Inflammatory macrophage treated with lipopolysaccharide for 4 hours (primary cell): ENCODE results near the gene DCAKD.

ENCODE experiments used
- DNase-seq: peaks from one replicate; pipeline ENCODE4 v3.0.0-alpha.2; 2020

DCAKD gene, protein sequence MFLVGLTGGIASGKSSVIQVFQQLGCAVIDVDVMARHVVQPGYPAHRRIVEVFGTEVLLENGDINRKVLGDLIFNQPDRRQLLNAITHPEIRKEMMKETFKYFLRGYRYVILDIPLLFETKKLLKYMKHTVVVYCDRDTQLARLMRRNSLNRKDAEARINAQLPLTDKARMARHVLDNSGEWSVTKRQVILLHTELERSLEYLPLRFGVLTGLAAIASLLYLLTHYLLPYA

DNA sequence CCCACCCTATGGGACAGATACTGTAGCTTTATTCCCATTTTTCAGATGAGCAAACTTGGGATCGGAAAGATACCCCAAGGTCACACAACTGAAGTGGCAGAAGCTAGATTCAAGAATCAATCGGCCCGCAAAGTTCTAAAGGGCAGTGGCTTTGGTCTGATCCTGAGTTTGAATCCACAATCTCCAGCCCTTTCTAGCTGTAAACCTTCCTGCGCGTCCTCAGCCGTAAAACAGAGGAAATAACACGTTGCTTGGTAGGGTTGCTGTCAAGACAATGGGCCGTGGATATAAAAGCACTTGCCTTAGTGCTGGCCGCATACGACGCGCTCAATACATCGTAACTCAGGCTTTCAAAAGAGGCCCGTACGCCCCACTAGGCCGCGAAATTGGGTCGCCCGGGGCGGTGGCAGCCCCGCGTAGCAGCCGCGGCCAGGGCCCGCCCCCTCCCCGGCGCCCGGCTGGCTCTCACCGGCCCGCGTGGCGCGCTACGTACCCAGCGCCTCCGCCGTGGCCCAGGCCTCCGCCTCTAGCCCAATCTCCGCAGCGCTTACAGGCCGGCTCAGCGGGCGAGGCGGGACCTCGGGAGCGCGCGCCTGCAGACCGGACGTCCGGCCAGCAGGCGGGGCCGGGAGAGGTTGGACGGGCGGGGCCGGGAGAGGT, at the start of gene DCAKD:
Gene DCAKD, minus strand, starts transcription at position 573 of the 660 bp plus-strand sequence. CDS start 16,747 bp downstream, outside the sequence.
- peak; percentile 98 for DNase-seq

DNA sequence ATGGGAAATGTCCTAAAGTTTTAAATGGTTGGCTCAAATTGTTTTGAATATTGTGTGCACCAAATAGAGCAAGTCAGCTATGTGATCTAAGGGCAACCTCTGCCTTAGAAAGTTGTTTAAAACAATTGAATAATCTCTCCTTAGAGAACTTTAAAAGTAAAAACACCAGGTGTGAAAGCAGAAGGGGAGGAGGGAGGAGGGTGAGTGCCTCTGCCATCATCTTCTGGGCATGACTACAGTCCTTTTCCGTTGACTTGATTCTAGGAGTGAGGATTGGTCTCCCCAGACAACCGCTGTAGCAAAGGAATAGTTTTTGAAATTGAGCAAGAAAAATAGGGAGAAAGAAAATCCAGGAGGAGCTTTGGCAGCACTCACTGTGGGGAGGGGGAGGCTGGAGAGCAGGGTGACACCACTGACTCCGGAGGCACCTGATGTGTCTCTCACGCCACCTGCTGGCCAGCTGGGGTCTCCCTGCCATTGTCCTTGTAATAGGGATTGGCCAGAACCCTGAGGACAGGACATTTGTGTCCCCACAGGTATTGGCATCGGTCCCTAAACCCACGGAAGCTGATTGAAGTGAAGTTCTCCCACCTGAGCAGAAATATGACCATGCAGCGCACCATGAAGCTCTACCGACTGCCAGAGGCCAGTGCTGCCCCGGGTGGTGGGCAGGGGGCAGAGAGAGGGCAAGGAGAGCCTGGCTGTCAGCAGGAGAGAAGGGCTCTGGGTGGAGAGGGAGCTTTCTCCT, 47.6 kb upstream of the DCAKD start:
- peak; percentile 68 for DNase-seq

DNA sequence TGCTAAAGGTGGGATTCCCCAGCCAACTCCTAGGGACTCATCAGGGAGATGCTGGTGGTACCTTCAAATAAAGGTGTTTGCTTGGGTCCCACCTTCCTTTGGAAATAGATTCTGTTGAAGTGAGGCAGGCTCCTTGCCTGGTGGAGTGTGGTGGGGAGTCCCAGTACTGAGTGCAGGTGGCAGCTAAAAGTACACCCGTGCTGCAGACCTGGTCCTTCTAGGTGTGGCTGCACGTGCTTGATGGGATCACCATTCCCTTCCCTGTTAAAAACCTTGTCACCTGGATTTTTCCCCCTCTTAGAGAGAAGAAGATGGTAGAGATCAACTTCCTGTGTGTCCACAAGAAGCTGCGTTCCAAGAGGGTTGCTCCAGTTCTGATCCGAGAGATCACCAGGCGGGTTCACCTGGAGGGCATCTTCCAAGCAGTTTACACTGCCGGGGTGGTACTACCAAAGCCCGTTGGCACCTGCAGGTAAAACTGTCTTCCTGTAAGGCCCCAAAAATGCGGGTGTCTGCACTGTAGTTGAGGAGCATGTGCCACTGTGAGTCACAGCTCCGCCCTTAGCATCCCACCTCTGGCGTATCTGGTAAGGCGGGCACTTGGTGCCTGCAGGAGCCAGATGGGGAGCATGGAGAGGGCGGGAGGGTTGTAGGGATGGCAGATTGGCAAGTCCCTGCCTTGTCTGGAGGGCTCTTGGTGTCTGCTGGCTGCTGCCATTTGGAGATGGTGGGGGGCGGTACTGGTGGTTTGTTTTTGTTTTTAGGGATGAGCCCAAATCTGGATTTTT, 46.8 kb upstream of the DCAKD start:
- no peak for DNase-seq

DNA sequence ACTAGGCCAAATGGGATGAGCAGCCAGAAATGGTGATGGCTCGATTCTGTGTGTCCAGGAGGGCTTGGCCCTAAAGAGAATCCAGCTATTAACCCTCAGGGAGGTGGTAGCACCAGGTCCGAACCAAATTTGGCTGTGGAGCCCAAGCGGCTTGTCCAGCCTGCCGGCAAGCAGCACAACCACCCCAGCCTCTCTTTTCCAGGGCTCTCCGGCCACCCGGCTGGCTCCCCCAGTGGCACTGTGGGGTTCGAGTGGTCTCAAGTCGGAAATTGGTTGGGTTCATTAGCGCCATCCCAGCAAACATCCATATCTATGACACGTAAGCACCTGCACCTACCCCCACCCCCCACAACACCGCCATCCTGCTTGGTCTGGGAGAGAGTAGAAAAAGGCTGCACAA, 45.5 kb upstream of the DCAKD start:
- no peak for DNase-seq

DNA sequence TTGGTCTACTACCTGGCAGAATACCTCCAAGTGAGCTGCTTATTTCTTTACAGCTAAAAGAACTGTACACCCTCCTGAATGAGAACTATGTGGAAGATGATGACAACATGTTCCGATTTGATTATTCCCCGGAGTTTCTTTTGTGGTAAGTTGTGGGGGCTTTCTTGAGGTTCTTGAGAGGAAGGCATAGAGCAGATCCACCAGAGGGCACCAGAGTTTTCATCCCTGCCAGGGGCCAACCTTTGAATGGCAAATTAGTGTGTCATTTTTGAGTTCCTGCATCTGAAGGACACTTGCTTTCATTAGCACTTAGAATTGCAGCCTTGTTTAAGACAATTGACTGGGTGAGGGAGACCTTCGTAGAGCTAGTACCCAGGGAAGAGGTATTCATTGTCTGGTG, 44.7 kb upstream of the DCAKD start:
- peak; percentile 11 for DNase-seq

DNA sequence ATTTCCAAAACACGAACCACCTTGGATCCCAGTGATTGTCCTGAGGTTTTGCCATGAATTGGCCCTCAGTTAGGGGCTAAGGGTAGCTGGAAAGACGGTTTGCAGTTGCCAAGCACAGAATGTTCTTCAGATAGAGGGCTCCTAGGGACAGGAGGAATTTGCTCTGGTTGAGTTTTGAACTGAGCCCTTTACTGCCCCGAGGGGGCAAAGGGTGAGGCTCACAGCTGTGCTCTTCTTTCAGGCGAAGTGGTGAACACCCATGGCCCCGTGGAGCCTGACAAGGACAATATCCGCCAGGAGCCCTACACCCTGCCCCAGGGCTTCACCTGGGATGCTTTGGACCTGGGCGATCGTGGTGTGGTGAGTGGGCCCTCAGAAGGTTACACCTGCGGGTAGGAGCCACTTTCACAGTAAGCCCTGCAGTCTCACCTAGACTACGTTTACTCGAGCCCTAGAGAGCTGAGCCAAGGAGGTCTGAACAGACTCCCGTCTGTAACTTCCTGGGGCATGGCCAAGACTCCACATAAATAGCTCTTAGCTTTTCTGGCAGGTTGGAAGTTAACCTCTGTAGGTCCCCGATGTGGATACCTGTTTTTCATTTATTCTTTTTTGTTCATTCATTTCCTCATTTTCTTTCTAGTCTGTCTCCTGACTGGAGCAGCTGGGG, 42.1 kb upstream of the DCAKD start:
- DNase-seq: no peak

DNA sequence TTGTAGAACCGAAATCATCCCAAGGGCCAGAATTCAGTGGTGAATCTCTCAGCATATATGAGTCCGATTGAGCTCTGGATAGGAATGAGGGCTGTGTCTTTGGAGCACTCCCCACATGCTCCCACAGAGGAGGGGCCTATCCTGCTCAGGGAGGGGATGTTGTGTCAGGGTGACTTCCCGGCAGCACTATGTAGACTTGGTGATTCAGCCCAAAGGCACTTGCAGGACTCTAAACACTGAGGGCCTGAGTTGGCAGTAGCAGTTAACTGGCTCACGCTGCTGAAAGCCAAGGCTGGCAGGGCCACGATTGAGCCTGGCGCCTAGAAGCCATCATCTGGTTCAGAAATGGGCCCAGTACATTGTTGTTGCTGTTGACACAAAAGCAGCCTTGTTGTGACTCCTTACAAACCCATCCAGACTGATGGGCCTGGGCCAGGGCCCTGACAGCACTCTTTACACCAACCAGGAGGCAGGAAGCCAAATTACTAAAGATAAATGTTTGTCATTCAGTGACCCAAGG, 41.5 kb upstream of the DCAKD start:
- no peak for DNase-seq

DNA sequence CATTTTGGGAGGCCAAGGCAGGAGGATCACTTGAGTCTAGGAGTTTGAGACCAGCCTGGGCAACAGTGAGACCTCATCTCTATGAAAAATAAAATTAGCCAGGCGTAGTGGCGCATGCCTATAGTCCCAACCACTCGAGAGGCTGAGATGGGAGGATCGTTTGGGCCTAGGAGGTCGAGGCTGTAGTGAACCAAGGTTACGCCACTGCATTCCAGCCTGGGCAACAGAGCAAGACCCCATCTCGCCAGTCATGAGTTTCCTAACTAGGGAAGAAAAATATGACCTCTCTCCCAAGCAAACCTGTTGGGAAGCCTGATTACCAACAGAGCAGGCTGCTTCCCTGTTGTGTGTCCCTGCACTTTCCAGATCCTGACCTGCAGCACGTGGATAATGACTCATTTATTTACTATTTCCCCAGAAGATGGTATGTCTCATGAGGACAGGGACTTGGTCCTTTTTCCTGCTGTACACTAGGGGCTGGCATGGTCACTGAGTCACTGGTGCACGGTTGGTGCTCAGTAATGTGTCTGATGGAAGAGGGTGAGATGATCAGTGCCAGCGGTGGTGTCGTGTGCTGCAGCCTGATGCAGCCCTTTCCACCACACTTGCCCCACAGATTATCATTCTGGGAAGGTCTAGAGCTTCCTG, 40.5 kb upstream of the DCAKD start:
- no peak for DNase-seq

DNA sequence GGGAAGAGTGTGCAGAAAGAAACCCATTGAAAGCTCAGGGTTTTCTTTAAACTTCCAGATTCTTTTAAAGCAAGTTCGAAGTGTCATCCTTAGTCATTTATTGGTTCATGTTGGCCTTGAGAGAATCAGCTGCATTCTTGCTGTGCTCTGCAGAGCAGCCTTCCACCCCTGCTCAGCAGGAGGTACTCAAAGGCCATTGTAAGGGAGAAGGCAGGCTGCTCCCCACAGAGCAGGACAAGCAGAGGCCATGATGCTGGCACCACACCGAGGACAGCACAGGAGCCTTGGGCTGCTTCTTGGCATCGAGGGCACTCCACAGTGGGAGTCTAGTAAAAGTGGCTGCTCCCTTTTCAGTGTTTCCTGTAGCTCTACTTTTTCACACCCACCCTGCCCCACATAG, 39.3 kb upstream of the DCAKD start:
- no peak for DNase-seq

DNA sequence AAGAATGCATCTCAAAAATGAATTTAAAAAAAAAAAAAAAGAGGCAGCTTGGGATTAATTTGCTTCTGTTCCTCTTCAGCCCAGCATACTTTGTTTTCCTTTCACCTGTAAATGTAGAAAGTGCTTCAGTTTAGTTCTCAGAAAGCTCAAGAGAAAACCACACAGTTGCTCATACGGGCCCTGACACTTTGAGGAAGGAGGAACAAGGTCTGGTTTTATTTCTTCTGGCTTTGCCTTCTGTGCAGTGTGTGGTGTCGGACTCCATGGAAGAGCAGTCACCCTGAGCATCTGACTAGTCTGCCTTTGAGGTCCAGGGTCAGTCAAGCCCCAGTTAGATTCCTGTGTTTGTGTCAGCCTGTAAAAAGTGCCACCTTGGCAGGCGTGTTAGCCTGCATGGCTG, 37.3 kb upstream of the DCAKD start:
- no peak for DNase-seq

DNA sequence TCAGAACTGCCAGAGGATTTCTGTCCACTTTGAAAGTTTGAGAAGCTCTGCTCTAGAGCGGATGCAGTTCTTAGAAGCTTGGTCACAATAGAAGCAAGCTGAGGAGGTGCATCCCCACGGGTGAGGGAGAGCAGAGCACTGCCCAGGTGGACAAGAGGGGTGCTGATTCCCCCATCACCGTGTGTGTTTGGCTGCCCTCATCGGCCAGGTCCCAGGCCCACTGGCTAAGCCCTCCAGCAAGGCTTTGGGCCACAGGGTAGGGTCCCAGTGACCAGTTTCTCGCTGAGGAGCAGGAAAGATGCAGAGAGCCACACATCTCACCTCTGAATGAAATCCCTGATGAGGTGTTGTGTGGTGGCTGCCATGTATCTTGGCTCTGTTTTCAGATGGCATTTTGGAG, 36.5 kb upstream of the DCAKD start:
- no peak for DNase-seq

DNA sequence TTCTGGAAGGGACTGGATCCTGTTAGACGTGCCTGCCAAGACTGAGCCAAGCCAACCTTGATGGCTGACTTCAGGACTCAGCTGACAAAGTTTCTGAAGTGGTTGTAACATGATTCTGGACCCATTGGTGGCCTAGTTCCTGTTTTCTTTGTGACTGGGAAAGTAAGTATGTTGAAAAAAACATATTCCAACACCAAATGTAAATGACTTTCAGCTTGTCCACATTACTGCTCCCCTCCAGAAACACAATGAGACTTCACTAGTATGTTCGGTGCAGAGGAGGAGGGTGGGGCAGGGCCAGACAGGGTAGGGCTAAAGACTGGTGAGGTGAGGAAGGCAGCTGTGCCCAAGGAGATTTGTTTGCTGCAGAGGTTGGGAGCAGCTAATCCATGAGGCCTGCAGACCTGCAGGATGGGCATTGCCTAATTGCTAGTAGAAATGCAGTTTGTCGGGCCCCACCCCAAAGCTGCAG, 36.1 kb upstream of the DCAKD start:
- DNase-seq: no peak

DNA sequence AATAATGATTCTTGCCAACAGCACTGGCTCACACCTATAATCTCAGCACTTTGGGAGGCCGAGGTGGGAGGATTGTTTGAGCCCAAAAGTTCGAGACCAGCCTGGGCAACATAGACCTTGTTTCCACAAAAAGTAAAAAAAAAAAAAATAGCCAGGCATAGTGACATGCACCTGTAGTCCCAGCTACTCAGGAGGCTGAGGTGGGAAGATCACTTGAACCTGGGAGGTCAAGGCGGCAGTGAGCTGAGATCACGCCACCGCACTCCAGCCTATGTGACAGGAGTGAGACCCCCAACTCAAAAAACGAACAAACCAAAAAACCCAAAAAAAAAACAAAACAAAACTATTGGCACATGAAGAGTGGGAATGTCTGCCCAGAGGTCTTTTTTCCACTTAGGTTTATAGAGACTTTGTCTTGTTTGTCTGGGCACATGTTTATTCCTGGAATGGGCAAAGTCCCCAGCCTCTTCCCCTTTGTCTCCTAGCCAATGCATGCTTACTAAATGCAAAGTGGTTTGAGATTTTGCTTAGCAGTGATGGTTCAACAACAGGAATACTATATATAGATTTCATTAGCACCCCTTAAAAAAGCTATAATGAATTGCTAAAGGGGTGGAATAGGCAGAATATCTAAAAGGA, 35.6 kb upstream of the DCAKD start:
- no peak for DNase-seq

DNA sequence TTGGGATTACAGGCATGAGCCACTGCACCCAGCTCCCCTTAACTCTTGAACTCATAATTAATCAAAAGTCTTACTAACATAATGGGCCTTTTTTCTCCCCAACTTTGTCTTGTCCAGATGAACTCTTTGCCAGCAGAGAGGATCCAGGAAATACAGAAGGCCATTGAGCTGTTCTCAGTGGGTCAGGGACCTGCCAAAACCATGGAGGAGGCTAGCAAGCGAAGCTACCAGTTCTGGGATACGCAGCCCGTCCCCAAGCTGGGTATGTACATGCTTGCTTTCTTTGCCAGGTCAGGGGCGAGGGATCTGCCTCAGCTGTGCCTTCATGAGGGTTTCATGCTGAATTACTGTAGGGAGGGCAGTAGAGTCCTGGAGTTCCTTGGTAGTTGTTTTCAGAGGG, 35.0 kb upstream of the DCAKD start:
- DNase-seq: no peak

DNA sequence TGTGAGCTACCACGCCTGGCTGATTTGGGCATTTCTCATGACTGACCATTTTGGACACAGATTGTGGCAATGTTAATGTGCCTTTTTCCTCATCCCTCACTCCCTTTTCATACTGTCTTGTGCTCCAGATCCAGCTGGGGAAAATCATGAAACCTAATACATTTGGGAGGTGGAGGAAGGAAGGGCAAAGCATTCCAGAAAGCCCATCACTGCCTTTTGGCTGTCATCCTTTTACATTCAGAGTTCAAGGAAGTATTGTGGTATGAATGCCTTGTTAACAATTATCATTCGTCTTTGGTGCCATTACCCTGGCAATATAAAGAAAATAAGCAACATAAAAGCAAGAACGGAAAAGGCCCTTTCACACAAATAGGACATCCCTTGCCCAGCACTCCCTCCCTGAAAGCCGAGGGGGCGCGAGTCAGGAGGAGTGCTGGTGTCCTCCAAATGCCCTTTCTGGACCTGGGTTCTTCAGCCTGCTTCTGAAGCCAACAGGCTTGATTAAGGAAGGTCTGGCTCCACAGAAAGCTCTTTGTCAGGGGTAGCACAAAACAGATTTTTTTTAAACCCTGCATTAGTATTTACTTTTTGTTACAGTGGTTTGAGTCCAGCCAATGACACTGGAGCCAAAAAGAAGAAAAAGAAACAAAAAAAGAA, 29.7 kb upstream of the DCAKD start:
- DNase-seq: no peak

DNA sequence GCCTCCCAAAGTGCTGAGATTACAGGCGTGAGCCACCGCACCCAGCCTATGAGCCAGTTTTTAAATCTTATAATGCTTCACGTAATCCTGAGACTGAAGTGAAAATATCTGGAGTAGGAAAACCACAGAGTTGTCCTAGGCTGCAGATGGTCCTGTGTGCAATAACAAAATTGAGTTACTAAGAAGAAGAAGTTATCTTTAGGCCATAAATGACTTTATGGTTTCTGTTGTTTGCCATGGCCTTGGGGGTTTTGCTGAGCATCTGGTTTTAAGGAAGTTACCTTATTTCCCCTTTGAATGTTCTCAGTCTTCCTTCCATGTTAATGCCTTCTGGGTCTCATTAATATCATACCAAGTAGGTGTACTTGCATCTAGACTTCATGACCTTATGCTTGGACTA, 26.2 kb upstream of the DCAKD start:
- DNase-seq: peak; percentile 76

DNA sequence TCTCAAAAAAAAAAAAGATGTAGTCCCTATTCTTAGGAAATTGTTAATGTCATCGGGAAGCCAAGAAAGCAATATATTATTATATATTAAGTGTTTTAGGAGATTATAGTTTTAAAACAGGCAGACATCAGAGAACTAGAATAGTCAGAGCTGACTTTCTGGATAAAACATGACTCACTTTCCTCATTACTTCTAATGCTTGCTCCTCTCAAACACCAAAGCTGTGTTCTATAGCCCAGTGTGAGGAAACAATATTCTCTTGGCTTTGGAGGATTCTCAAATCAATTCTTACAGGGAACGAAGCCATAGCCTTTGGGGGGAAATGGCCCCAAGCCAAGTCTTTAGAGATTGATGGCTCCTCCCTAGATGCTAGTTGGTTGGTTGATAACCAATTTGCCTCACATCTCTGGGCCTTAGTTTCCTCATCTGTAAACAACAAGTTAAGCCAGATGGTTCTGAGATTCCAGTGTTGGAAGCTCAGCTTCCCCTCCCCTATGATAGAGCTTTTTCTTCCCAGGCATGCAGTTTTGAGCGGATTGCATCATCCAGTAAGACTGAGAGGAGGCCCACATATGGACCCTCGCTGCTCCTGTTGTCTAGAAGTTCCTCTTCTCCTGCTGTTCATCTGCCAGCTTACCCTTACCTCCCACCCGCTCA, 22.1 kb upstream of the DCAKD start:
- DNase-seq: peak; percentile 3

DNA sequence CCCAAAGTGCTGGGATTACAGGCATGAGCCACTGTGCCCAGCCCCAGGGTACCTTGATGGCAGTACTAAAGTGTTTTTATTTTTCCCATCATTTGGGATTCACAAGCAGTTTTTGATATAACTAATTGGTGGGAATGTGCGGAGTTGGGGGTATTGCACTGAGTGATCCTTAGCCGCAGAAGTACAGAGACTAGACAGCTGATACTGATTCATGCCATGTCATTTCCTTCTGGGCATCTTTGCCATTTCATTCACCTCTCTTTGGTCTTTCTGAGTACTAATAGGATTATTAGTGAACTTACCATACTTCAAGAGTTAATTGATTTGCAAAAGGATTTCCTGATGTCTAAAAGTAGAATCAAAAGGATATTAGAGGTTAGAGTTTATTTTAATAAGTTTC, 19.4 kb upstream of the DCAKD start:
- DNase-seq: peak; percentile 17

DNA sequence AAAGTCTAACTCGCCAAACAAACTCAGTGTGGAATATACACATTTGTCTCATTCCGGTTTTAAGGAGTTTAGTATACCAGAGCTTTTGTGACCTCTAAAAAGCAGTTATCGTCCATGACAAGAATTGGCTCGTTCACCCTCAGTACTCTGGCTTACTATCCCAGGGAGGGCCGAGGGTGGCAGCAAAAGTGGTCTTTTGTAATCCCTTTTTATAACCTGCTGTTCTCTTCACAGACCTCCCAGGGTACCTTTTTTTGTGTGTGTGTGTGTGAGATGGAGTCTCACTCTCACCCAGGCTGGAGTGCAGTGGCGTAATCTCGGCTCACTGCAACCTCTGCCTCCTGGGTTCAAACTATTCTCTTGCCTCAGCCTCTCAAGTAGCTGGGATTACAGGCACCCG, 18.6 kb upstream of the DCAKD start:
- no peak for DNase-seq

DNA sequence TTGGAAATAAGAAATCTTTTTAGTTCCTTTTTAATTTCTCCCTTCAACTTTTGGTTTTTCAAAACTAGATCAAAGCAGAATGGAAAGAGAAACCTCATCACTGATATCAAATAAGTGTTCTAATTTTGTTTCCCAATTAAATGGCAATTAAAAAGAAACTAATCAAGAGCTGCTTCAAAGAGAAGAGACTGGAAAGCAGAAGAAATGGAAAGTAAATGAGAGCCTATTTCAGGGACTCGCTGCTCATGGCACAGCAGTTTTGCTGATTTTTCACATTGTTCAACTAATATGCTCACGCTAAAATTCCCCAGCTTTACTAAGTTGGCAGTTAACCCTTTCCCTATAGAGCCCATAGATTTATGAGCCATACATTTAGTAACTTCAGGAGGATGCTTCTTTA, 16.2 kb upstream of the DCAKD start:
- DNase-seq: no peak
